Hematopoietic multipotent progenitor cell treated with erythropoietin and hydrocortisone succinate and interleukin-3 and kit ligand, for 8 days (in vitro differentiated cells): Measurements from ENCODE around the gene TRIM38.
A peak's percentile ranks its signal among the peaks of the same experiment; 100 is the strongest.
"Not testable (repeated sequence)": the region's sequence is repeated elsewhere in the genome, so short reads cannot be mapped to it uniquely, and the experiment has no call there.

Experiments used
- DNase-seq: peaks from one replicate; pipeline ENCODE4 v3.0.0-alpha.2; 2015

Gene TRIM38

DNA sequence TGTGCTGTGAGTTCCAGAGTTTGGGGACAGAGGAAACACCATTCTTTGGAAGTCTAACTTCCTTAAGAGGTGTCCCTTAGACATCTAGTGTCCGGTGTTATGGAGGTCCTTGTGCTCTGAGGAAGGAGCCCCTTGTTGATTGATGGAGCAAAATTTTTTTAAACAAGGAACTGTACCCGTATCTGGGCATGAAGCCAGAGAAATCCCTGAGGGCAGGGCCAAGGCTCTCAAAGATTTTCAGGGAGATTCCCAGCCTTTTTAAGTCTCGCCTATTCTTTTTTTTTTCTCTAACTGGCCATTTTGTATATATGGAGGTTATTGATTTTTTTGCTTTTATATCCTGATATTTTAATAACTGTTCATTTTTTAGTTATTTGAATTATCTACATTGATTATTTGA lies 45.9 kb downstream of the TRIM38 start:
- no peak for DNase-seq

DNA sequence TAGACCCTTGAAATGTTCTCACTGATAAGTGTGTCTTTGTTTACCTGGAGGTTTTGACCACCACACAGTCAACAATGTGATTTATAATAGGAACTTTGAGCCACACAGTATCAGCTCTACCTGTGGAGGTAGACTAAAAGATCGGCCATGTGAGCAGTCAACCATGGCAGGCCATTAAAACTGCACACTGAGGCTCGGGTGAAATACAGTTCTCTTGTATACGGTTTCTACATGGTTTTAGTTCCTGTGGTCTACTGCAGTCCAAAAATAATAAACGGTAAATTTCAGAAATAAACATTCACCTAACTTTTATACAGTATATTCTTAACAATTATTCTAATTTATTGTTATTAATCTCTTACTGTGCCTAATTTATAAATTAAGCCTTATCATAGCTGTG lies 47.2 kb downstream of the TRIM38 start:
- DNase-seq: no peak

DNA sequence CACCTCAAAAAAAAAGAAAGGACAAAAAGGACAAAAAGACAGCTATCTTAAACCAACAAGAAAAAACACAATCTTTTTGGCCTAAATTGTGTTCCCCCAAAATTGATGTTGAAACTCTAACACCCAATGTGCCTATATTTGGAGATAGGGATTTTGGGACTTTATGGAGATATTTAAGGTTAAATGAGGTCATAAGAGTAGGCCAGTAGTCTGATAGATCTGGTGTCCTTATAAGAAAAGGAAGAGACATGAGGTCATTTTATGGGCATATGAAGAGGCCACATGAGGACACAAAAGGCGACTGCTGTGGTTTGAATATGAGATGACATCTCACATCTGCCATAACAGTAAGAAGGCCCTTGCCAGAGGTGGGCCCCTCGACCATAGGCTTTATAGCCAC lies 49.5 kb downstream of the TRIM38 start:
- DNase-seq: peak; percentile 16

DNA sequence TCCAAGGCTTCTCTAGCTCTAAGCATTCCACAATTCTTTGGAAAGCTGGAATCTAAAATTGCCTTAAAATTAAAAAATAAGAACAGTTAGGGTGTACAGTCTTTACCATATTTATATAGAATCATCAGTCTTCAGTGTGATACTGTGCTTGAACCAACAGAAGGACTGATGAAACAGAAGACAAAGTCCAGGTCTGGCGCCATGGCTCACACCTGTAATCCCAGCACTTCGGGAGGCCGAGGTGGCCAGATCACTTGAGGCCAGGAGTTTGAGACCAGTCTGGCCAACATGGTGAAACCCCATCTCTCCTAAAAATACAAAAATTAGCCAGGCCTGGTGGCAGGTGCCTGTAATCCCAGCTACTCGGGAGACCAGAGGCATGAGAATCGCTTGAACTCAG lies 51.8 kb downstream of the TRIM38 start:
- not testable (repeated sequence) for DNase-seq

DNA sequence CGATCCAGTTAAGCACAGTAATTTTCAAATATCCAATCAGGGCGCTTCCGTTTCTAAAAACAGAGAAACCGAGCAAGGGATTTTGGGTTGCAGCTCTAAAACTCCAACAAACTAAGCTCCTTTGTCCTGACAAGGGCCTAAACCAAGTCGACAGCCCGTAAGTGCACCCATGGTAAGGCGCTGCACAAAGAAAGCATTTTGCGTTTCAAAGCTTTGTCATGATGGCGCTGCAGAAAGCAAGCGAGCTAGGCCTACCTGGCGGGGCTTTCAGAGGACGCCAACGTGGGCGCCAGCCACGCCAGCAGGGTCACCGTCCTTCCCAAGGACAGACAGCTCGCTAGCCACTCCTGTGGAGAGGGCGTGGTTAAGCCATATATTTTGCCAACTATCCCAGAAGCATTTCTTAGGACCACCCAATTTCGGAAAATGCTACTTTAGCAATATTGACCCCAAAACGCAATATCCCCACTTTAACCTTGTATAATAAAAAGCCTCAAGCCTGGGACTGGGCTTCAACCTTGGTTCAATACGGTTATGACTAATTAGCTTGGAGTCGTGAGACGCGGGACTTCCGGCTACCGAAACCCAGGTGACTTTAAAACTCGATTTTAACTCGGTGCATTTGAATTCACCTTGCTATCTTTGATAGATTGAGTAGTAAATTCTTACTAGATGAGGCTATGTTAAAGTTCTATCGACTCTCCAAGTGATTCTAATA lies 53.8 kb downstream of the TRIM38 start:
- DNase-seq: no peak

DNA sequence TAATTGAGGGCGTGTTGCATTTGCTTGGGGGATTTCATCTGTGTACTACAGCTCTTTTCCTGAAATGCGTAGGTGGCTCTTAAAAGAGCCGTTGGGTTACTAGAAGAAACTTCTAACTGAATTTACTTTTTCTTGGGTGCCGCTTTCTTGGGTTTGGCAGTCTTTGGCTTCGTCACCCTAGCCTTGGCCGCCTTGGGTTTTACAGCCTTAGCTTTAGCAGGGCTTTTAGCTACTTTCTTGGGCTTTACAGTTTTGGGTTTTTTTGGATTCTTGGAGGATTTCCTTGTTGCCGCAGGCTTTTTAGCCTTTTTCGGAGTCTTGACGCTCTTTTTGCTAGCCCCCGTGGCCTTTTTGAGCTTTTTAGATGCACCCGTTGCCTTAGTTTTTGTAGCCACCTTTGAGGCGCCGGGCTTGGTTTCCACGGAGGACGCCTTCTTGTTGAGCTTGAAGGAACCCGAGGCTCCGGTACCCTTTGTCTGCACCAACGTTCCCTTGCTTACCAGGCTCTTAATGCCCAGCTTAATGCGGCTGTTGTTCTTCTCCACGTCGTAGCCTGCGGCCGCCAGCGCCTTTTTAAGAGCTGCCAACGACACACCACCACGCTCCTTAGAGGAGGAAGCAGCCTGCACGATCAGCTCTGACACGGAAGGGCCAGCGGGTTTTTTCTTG lies 54.5 kb downstream of the TRIM38 start:
- no peak for DNase-seq

DNA sequence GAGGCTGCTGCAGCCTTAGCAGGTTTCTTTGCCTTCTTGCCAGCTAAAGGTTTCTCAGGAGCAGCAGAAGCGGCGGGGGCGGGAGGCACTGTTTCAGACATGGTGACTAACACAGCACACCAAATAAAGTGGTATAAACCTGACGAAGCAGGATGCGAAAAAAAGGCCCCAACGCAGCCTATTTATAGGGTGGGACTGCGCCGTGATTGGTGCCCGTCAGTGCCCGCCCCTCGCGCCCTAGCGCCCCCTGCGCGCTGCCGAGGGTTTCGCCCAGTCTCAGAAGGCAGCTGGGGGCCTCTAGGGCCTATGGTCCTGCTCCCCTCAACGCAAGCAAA lies 55.0 kb downstream of the TRIM38 start:
- DNase-seq: peak; percentile 61

DNA sequence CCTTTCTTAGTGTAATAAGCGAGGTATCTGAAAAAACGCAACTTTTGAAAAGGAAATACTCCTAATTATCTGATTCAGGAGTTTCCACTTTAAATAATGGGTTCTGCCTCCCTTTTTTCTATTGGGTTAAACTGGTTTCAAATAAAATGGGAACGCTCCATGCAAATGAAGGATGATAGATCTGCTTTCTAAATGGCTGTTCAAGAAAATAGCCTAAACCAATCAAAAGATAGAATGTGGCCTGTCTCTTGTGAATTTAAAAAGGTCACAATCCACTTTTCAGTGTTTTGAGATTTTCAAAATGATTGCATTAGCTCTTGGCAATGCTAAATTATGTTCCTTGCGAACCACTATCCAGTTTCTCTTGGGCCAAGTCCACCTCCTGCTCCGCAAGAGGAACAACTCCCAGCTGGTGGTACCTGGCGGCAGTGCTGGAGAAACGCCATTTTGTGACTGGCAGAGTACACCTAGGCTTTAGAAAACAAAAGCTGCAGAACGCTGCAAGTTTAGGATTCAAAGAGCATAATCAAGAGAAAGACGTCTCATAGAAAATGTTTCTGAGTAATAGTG lies 56.7 kb downstream of the TRIM38 start:
- no peak for DNase-seq

DNA sequence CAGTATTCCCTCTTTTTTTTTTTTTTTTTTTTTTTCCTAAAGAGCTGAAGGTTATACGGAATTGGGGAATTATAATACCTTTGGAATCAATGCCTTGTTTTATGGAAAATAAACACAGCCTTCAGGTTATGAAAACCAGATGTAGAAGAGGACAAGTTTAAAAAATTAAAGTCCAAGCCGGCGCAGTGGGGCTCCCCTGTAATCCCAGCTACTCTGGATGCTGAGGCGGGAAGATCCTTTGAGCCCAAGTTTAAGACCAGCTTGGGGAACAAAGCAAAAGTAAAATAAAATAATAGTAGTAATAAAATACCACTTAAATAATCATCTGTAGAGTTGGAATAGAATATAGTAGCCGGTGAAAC lies 57.3 kb downstream of the TRIM38 start:
- no peak for DNase-seq

DNA sequence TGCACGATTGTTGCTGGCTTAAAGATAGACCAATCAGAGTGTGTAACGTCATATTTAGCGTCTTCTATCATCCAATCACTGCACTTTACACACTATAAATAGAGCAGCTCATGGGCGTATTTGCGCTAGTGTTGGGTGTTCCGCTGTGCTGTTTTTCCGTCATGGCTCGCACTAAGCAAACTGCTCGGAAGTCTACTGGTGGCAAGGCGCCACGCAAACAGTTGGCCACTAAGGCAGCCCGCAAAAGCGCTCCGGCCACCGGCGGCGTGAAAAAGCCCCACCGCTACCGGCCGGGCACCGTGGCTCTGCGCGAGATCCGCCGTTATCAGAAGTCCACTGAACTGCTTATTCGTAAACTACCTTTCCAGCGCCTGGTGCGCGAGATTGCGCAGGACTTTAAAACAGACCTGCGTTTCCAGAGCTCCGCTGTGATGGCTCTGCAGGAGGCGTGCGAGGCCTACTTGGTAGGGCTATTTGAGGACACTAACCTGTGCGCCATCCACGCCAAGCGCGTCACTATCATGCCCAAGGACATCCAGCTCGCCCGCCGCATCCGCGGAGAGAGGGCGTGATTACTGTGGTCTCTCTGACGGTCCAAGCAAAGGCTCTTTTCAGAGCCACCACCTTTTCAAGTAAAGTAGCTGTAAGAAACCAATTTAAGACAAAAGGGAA lies 57.9 kb downstream of the TRIM38 start:
- peak; percentile 94 for DNase-seq

DNA sequence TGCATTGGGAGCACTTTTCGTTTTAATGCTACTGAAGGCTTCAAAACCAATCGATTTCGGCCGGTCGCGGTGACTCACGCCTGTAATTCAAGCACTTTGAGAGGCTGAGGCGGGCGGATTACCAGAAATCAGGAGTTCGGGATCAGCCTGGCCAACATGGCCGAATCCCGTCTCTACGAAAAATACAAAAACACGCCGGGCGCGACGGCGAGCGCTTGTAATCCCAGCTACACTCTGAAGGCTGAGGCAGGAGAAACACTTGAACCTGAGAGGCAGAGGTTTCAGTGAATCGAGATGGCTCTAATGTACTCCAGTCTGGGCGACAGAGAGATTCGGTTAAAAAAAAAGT lies 58.4 kb downstream of the TRIM38 start:
- DNase-seq: no peak

DNA sequence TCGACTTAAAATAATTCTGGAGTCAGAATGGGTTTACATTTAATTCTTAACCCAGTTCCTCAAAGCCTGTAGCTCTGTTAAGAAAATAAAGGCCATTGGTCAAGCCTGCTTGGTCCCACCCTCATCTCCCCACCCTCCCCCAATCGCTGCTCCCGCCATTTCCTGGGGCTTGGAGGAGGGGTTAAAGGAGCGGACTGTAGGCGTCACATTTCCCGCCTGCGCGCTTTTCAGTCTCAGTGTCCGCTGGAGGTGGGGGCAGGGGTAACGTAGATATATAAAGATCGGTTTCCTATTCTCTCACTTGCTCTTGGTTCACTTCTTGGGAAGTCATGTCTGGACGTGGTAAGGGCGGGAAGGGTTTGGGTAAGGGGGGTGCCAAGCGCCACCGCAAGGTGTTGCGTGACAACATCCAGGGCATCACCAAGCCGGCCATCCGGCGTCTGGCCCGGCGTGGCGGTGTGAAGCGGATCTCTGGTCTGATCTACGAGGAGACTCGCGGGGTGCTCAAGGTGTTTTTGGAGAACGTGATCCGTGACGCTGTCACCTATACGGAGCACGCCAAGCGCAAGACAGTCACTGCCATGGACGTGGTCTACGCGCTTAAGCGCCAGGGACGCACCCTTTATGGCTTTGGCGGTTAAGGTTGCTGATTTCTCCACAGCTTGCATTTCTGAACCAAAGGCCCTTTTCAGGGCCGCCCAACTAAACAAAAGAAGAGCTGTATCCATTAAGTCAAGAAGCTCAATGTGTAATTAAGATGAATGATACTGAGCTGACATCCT lies 58.9 kb downstream of the TRIM38 start:
- peak; percentile 99 for DNase-seq

DNA sequence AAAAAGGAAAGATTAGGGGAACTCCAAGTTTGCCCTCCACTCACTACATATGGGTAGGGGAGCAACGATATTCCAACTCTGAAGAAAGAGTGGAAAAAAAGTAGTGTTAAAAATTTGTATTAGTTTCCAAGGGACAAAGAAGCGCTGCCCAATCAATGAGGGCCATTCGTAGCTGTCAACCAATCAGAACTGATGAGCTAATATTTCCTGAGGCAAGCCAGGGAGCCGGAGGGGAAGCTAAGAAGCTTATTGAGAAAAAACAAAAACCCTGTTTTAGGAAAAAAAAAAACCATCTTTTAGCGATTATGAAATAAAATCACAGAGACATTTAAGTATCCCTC lies 59.5 kb downstream of the TRIM38 start:
- peak; percentile 92 for DNase-seq

DNA sequence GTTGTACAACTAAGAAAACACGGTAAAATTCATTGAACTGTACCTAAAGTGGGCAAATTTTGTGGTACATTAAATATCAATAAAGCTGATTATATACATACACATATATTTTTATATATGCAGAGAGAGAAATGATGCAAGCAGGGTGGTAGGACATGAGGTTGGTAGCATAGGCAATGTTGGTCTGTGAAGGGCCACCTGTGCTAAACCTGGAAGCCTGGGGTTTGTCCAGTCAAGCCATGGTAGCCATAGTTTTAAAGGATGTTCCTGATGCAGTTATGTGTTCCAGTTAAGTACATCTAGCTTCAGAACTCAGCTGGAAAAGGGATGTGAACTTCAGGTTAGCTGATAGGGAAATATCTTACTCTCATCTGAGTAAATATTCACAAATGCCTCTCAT lies 60.1 kb downstream of the TRIM38 start:
- peak; percentile 41 for DNase-seq

DNA sequence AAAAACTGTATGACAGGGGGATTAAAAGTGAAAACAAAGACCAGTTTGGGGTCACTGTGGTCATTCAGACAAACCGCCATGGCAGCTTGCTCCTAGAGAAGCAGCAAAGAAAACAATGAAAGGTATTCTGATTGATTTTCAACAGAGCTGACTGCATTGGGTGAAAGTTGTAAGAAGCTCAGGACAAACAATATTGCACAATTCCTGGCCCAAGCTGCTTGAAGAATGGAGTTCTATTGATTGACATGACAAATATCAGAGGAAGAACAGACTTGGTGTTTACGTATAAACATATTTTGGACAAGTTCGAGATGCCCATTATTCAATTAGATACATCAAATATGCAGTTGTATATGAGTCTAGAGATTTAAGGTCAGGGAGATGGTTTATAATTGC lies 62.0 kb downstream of the TRIM38 start:
- peak; percentile 28 for DNase-seq

DNA sequence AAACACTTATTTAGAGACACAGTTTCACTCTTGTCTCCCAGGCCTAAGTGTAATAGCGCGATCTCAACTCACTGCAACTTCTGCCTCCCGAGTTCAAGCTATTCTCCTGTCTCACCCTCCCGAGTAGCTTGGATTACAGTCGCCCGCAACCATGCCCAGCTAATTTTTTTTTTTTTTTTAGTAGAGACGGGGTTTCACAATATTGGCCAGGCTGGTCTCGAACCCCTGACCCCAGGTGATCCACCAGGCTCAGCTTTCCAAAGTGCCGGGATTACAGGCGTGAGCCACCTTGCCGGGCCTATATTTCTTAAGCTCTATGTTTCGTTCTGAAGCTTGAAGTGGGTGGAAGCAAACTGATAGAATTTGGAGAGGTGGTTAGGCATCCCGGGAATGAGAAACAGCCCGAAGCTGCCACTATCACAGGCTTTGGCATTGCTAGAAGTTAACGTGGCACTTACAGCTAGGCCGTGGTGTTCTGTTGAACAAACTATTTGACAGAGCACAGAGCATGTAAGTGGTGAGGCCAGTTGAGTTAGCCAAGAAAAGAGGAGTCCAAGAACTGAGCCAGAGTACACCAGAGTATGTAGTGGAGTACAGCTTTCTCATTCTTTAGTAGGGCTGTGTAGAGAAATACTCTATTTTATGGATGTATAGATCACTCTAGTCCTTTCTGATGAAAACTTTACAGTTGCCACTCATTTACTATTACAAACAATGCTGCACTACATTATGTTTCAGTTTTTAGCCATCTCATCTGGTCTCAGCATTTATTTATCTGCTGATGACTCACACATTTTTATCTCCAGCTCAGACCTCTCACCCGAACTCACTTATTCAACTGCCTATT lies 62.7 kb downstream of the TRIM38 start:
- DNase-seq: peak; percentile 90

DNA sequence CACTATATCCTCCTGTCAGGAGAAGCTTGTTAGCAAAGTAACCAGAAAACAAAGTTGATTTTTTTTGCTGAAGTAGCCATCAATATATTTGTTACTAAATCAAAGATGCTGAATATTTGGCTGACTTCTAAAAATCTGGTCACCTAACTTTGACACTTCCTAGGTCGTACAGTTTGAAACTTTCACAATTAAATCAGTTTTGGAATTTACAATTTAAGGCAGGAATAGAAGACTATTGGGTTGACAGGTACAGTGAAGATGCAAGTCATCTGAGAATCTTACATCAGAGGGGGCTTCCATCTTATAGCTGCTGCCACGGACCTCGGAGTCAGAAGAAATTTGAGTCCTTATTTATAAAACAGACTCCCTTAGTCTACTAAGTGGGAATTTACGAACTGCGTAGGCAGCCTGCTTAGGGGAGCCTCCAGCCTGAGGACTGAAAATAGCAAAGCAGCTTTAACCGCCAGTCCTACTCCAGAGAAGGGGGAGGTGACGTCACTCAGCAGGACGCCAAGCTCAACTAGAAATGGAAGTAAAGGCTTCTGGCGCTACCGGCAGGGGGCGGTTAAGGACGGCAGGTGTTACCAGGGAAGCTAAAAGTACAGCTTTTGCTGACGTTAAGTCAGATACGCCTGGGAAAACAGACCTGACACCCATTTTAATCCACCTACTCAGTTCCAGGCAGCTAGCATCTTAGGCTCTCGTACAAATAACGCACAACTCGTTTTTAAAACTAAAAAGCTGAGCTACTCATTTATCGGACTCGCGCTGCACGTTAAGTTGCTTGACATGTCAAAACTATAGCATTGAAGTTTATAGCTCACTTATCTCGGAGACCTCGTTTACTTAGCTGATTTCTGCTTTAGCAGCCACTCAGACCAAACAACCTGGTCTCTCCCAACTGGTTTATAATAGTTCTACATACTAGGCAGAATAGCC lies 63.6 kb downstream of the TRIM38 start:
- DNase-seq: peak; percentile 97

DNA sequence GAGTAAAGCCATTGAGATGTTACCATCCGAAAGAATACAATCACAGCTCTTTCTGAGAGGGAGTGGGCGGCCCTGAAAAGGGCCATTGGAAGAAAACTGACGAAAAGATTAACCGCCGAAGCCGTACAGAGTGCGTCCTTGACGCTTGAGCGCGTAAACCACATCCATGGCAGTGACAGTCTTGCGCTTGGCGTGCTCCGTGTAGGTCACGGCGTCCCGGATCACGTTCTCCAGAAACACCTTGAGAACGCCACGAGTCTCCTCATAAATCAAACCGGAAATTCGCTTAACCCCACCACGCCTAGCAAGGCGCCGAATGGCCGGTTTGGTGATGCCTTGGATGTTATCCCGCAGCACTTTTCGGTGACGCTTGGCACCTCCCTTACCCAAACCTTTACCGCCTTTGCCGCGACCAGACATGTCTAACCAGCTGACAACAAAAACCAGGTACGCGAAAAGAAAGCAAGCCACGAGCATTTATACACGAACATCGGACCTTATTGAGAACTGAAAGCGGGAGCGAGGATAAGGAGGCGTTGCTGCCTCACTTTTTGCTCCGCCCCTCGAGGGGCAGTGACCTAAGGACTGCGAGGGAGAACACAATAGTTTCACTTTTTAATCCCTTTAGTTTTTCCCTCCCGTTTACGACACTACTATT lies 64.4 kb downstream of the TRIM38 start:
- DNase-seq: peak; percentile 100

DNA sequence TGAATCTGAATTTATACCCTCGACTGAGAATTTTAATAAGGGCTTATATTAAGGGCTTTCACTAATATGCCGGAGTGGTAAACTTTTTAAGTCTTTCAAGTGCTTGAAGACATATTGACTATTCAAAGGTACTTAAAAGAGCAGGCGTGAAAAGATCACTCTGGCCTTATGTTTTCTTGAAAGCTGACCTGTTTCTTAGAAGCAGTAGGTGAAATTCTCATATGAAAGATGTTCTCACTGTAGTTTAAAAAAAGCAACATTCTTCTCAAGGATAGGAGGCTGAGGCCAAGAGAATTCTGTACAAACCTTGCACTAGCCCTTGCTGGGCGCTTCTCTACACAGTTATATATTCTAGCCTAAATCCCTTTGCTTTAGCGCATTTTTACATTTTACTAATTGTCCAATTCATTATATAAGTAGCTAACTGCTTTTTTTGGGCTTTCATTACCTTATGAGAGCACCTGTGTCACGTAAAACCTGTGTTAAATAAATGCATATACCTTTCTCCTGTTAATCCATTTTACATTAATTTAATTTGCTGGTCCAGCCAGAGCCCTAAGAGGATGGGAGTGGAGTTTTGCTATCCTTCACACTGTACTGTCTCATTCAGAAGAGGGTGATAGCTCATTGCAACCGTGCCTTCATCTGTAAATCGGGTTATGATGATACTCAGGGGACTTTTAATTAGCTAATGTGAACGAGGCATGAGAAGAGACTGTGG lies 65.0 kb downstream of the TRIM38 start:
- peak; percentile 37 for DNase-seq

DNA sequence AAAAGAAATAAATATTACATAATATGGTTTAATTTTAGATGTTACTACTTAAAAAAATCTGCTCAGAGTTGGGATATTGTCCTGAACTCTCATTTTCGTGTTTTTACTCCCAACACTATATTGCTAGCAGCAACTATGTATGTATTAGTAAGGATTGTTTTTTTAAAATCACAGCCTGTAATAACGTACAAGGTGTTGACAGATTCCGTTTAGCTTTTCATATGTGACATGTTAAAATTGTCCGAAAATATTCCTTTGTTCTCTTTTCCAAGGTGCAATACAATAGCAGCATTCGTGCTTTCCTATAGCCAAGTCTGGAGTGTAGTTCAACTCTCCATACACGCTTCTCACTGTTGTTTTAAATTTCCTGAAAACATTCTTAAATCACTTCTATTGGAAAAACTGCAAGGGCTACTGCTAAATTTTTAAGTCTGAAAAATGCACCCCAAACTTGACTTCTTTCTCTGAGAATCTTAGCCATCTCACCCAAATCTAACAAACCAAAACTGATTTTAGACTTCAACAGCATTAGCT lies 65.7 kb downstream of the TRIM38 start:
- no peak for DNase-seq
